HEK293T (cell line): ENCODE results near the gene FN1.

ENCODE experiments used
- ARNT ChIP-seq: fragments of 450-650 bp; IDR thresholded peaks from 2 replicates; pipeline ENCODE4 v1.6.1; 2017; ENCODE audit warnings: mild to moderate bottlenecking
- BHLHE40 ChIP-seq: fragments of 450-650 bp; IDR thresholded peaks from 2 replicates; pipeline ENCODE4 v1.6.1; 2016; ENCODE audit warnings: mild to moderate bottlenecking, moderate library complexity, borderline replicate concordance
- ELF4 ChIP-seq: fragments of 450-650 bp; IDR thresholded peaks from 2 replicates; pipeline ENCODE4 v1.6.1; 2017; ENCODE audit warnings: antibody characterized with exemption
- FOXA1 ChIP-seq: fragments of 450-650 bp; IDR thresholded peaks from 2 replicates; pipeline ENCODE4 v1.6.1; 2016; ENCODE audit warnings: mild to moderate bottlenecking
- FOXK2 ChIP-seq: fragments of 450-650 bp; IDR thresholded peaks from 2 replicates; pipeline ENCODE4 v1.6.1; 2016; ENCODE audit warnings: mild to moderate bottlenecking
- FOXM1 ChIP-seq: fragments of 450-650 bp; IDR thresholded peaks from 2 replicates; pipeline ENCODE4 v1.6.1; 2017; ENCODE audit warnings: mild to moderate bottlenecking, borderline replicate concordance
- HDGF ChIP-seq: fragments of 450-650 bp; IDR thresholded peaks from 2 replicates; pipeline ENCODE4 v1.6.1; 2017; ENCODE audit warnings: antibody characterized with exemption, borderline replicate concordance
- L3MBTL2 ChIP-seq: fragments of 450-650 bp; conservative IDR thresholded peaks from 2 replicates; pipeline ENCODE4 v1.6.1; 2016; ENCODE audit warnings: mild to moderate bottlenecking
- NFRKB ChIP-seq: fragments of 450-650 bp; IDR thresholded peaks from 2 replicates; pipeline ENCODE4 v1.6.1; 2016; ENCODE audit warnings: mild to moderate bottlenecking, moderate library complexity
- PKNOX1 ChIP-seq: fragments of 450-650 bp; IDR thresholded peaks from 2 replicates; pipeline ENCODE4 v1.6.1; 2016
- SP1 ChIP-seq: fragments of 450-650 bp; IDR thresholded peaks from 2 replicates; pipeline ENCODE4 v1.6.1; 2017
- SUZ12 ChIP-seq: fragments of 450-650 bp; IDR thresholded peaks from 2 replicates; pipeline ENCODE4 v1.6.1; 2016; ENCODE audit warnings: mild to moderate bottlenecking
- ZNF384 ChIP-seq: fragments of 450-650 bp; IDR thresholded peaks from 2 replicates; pipeline ENCODE4 v1.6.1; 2016

- TF ChIP-seq HDGF (no peak), SP1 (no peak), L3MBTL2 (no peak), ZNF384 (no peak), SUZ12 (no peak), ARNT (no peak), BHLHE40 (no peak), ELF4 (no peak), FOXM1 (no peak), FOXK2 (no peak), FOXA1 (no peak), NFRKB (no peak), PKNOX1 (no peak)
These were observed 39.1 kb downstream of the FN1 start for GRCh38 chr2:215396595-215397313.
